Activated CD8-positive, alpha-beta memory T cell treated with anti-CD3 and anti-CD28 coated beads, Interleukin-2, amount 50 U/mL, for 1 hour (primary cell): ENCODE data around the gene CADM3.

Experiments used
- DNase-seq: peaks from one replicate; pipeline ENCODE4 v3.0.0-alpha.2; 2020; ENCODE audit errors: extremely low read depth

The CADM3 gene

GRCh38 chr1:159207080-159207479, 35.7 kb downstream of the CADM3 start:
- DNase-seq = no peak

GRCh38 chr1:159207774-159208173, 36.4 kb downstream of the CADM3 start:
- no peak for DNase-seq

GRCh38 chr1:159208175-159208825, 36.9 kb downstream of the CADM3 start:
- DNase-seq = no peak

GRCh38 chr1:159209061-159209460, 37.6 kb downstream of the CADM3 start:
- no peak for DNase-seq

- DNase-seq = no peak
These were observed 40.1 kb downstream of the CADM3 start for GRCh38 chr1:159211331-159212136.

GRCh38 chr1:159212596-159212995, 41.2 kb downstream of the CADM3 start:
- no peak for DNase-seq

GRCh38 chr1:159214149-159214760, 42.8 kb downstream of the CADM3 start:
- no peak for DNase-seq

- no peak for DNase-seq
These were observed 47.5 kb downstream of the CADM3 start for GRCh38 chr1:159218649-159219636.

GRCh38 chr1:159222075-159222865, 50.9 kb downstream of the CADM3 start:
- DNase-seq = no peak

GRCh38 chr1:159223004-159223403, 51.6 kb downstream of the CADM3 start:
- no peak for DNase-seq

GRCh38 chr1:159228554-159228953, 57.1 kb downstream of the CADM3 start:
- DNase-seq = no peak

GRCh38 chr1:159229260-159229885, 58.0 kb downstream of the CADM3 start:
- DNase-seq = no peak

GRCh38 chr1:159229896-159230295, 58.5 kb downstream of the CADM3 start:
- no peak for DNase-seq

- no peak for DNase-seq
These were observed 68.3 kb downstream of the CADM3 start for GRCh38 chr1:159239551-159240220.

GRCh38 chr1:159247266-159247665, 75.9 kb downstream of the CADM3 start:
- DNase-seq = no peak

- DNase-seq = no peak
These were observed 76.9 kb downstream of the CADM3 start for GRCh38 chr1:159248311-159248710.

GRCh38 chr1:159250638-159251216, 79.3 kb downstream of the CADM3 start:
- no peak for DNase-seq
